ENCODE results near the gene CBARP. TPM values are rescaled to one million over a fixed set of nuclear protein-coding genes. Genes with fewer than 3 reads are reported as not detected.

The CBARP gene
- total RNA-seq, 1 donor, result 1.8 TPM

DNA sequence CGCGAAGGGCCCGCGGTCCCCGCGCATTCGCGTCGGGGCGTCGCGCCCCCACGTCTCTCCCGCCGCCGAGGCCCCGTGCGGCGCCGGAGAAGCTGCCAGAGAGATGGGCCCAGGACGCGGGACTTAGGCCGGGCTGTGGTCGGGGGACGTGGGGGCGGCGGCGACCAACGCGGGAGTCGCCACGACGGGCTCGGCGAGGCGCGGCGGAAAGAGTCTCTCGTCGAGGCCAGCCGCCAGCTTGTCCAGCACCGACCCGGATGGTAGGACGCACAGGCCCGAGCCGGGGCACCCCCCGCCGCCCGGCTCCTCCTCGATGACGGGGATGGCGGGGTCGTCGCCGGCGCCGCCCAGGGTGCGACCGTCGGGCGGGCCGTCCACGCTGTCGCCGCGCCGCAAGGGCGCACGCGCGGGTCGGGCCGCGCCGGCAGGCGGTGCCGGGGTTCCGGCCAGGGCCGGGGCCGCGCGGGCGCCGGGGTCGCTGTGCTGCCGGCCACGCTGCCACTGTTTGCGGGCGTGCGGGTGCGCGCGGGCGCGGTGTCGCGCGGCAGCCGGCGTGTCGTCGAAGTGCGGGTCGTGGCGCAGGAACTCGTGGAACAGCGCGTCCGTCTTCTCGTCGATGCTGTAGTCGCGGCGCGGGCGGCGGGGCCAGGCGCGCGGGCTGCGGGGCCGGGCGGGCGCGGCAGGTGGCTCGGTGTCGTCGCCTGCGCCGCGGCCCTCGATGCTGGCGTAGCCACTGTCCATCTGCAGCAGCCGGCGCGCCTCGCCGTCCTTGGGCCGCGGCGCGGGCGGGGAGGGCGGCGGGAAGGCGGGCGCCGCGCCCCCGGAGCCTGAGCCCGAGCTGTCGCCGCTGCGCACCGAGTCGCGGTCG, 8.5 kb downstream of the CBARP start:
- Histone ChIP-seq H3K27me3 (ENCODE audit: insufficient read depth, low read length) (no peaks in the 10 kb centered on the region), H4K20me1 (ENCODE audit: insufficient read depth, low read length) (peaks cover 11% of the 10 kb centered on the region), H2AFZ (ENCODE audit: low read length) (no peak overlapping the region), H3K9me3 (ENCODE audit: low read depth, low read length) (no peaks in the 10 kb centered on the region), H3K36me3 (ENCODE audit: insufficient read depth, low read length) (peaks cover 13% of the 10 kb centered on the region), H3K4me2 (ENCODE audit: insufficient read depth, low read length) (no peak overlapping the region), H3K4me3 (ENCODE audit: insufficient read depth, low read length) (no peak overlapping the region), H3K27ac (ENCODE audit: low read depth, low read length) (no peak overlapping the region), H3K79me2 (ENCODE audit: insufficient read depth, low read length) (no peaks in the 10 kb centered on the region), H3K4me1 (ENCODE audit: insufficient read depth, low read length) (no peaks in the 10 kb centered on the region)
- no peak for DNase-seq (ENCODE audit: insufficient read length, low spot score, missing footprints)
- TF ChIP-seq, protein P1, sequence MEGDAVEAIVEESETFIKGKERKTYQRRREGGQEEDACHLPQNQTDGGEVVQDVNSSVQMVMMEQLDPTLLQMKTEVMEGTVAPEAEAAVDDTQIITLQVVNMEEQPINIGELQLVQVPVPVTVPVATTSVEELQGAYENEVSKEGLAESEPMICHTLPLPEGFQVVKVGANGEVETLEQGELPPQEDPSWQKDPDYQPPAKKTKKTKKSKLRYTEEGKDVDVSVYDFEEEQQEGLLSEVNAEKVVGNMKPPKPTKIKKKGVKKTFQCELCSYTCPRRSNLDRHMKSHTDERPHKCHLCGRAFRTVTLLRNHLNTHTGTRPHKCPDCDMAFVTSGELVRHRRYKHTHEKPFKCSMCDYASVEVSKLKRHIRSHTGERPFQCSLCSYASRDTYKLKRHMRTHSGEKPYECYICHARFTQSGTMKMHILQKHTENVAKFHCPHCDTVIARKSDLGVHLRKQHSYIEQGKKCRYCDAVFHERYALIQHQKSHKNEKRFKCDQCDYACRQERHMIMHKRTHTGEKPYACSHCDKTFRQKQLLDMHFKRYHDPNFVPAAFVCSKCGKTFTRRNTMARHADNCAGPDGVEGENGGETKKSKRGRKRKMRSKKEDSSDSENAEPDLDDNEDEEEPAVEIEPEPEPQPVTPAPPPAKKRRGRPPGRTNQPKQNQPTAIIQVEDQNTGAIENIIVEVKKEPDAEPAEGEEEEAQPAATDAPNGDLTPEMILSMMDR (IDR thresholded peaks at IDR 0.05; ENCODE audit: extremely low read depth, low read depth, low read length), result no peak

DNA sequence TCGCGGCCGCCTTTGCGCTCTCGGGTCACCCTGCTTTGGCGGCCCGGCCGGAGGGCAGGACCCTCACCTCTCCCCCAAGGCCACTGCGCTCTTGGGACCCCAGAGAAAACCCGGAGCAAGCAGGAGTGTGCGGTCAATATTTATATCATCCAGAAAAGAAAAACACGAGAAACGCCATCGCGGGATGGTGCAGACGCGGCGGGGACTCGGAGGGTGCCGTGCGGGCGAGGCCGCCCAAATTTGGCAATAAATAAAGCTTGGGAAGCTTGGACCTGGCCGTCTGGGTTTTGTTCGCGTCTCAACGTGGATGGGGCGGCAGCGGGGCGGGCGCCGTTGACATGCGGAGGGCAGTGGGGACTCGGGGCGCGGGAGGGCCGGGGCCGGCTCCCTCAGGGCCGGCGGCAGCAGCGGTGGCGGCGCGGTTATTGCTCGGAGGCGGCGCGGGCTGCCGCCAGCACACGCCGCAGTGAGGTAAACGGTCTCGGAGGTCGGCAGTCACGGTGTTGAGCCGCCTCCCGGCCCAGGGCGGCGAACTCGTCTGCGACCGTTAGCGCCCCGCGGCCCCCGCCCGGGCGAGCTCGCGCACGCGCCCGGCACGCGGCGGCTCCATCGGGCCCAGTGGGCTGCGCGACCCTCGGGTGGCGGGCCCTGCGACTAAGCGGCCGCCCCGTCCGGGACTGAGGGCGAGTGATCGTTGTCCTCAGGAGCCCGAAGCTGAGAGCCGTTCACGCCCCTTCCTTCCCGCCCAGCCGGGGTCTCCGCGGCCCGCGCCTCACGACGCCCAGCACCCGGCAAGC, 9.4 kb downstream of the CBARP start:
- H3K4me1 ChIP-seq (ENCODE audit: insufficient read depth, low read length), result no peaks in the 10 kb centered on the region
- H3K36me3 ChIP-seq (ENCODE audit: insufficient read depth, low read length), result peaks cover 5% of the 10 kb centered on the region
- H4K20me1 ChIP-seq (ENCODE audit: insufficient read depth, low read length), result peaks cover 11% of the 10 kb centered on the region
- no peaks in the 10 kb centered on the region for H3K79me2 ChIP-seq (ENCODE audit: insufficient read depth, low read length)
- H3K27me3 ChIP-seq (ENCODE audit: insufficient read depth, low read length), result no peaks in the 10 kb centered on the region
- no peak overlapping the region for H3K4me2 ChIP-seq (ENCODE audit: insufficient read depth, low read length)
- DNase-seq (ENCODE audit: insufficient read length, low spot score, missing footprints), result no peak
- H3K4me3 ChIP-seq (ENCODE audit: insufficient read depth, low read length), result no peak overlapping the region
- no peaks in the 10 kb centered on the region for H3K9me3 ChIP-seq (ENCODE audit: low read depth, low read length)
- TF ChIP-seq, protein P1 (IDR thresholded peaks at IDR 0.05; ENCODE audit: extremely low read depth, low read depth, low read length), result no peak
- H2AFZ ChIP-seq (ENCODE audit: low read length), result no peak overlapping the region
- no peak overlapping the region for H3K27ac ChIP-seq (ENCODE audit: low read depth, low read length)

DNA sequence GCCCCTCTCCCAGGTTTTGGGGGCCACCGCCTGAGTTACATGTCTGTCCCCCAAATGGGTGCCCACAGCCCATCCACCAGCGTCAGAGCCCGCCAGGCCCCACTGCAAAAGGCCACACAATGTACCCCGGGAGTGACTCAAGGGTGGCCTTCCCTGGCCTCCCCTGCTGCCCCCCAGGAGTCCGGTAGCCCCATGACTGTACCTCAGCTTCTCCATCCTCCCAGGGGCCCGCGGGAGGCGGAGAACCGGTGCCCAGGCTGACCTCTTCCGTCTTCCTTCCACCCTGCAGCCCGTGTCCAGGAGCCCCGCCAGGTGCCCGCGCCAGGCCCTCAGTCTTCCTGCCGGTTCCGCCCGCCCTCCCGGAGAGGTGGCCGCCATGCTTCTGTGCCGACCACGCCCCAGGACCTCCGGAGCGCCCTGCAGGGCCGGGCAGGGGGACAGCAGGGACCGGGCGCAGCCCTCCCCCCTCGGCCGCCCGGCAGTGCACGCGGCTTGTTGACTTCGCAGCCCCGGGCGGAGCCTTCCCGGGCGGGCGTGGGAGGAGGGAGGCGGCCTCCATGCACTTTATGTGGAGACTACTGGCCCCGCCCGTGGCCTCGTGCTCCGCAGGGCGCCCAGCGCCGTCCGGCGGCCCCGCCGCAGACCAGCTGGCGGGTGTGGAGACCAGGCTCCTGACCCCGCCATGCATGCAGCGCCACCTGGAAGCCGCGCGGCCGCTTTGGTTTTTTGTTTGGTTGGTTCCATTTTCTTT, 10.3 kb downstream of the CBARP start:
- H3K4me2 ChIP-seq (ENCODE audit: insufficient read depth, low read length), result no peak overlapping the region
- TF ChIP-seq, protein P1 (IDR thresholded peaks at IDR 0.05; ENCODE audit: extremely low read depth, low read depth, low read length), result no peak
- no peak overlapping the region for H2AFZ ChIP-seq (ENCODE audit: low read length)
- H3K9me3 ChIP-seq (ENCODE audit: low read depth, low read length), result no peaks in the 10 kb centered on the region
- no peaks in the 10 kb centered on the region for H3K4me1 ChIP-seq (ENCODE audit: insufficient read depth, low read length)
- peak; percentile 91 for DNase-seq (ENCODE audit: insufficient read length, low spot score, missing footprints)
- H3K27me3 ChIP-seq (ENCODE audit: insufficient read depth, low read length), result no peaks in the 10 kb centered on the region
- H3K36me3 ChIP-seq (ENCODE audit: insufficient read depth, low read length), result peaks cover 13% of the 10 kb centered on the region
- H3K27ac ChIP-seq (ENCODE audit: low read depth, low read length), result no peak overlapping the region
- H3K4me3 ChIP-seq (ENCODE audit: insufficient read depth, low read length), result no peak overlapping the region
- H4K20me1 ChIP-seq (ENCODE audit: insufficient read depth, low read length), result peaks cover 18% of the 10 kb centered on the region
- H3K79me2 ChIP-seq (ENCODE audit: insufficient read depth, low read length), result peaks cover 5% of the 10 kb centered on the region

Measured in osteoblast (primary cell).